SHP77 (cell line): Measurements from ENCODE around the gene EMP1.

Source experiments
- DNase-seq, 2 experiments: peaks; one replicate each; lab custom pipeline; 2025; lab: John Stamatoyannopoulos, UW

Gene EMP1

GRCh38 chr12:13222076-13222475, 25.6 kb downstream of the EMP1 start:
- peak in 1 of 2 experiments; percentile 0 for DNase-seq

GRCh38 chr12:13223179-13223804, 26.8 kb downstream of the EMP1 start:
- DNase-seq: peak; percentile 6 to 18

GRCh38 chr12:13223941-13224340, 27.4 kb downstream of the EMP1 start:
- no peak for DNase-seq

DNA sequence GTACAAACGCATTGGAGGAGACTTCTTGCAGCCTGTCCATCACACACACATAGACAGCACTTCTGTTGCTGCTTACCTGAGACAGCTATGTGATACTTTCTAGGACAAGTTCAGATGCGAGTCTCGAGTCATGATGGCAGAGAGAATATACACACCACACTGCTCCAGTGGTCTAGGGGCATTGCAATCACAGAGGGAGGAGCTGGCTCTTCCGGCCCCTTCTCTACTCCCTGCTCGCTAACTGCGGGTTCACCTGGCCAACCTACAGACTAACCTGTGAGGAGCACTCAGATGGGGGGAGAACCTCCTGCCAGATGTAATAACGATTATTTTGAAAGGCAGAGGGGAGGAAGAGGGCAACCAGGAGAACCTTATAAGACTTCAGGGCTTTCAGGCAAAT, 30.7 kb downstream of the EMP1 start:
- DNase-seq: no peak

DNA sequence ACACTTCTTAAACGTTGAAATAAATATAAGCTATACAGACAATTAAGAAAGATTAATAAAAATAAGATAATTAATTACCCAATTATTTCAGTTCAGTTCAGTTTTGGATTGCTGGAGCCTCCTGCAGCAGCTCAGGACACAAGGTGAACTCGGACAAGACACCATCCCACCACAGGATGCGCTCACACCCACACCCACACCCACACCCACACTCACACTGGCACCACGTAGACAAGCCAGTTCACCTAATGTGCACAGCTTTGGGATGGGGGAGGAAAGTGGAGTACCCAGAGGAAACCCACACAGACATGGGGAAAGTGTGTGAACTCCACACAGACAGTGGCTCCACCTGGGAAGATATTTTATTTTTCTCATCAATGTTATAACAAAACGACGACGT, 32.1 kb downstream of the EMP1 start:
- DNase-seq: no peak

DNA sequence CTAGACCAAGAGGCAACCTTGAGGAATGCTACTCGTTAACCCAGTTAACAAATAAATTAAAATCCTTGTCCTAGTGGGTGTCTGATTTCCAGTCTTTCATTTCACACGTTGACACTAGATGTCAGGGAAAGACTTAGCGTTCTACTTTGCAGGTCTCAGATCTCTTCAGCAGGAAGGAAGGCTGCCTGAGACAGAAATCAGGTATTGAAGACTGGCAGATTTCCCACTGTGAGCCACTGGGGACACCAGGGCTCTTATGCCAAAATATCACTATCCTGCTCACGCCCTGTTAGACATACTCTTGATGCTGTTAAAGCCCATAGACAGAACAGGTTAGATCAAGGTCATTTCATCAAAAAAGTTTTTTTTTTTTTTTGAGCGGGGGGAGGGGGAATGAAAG, 33.0 kb downstream of the EMP1 start:
- DNase-seq: no peak

- no peak for DNase-seq
Observed at GRCh38 chr12:13230500-13230899, 34.0 kb downstream of the EMP1 start.

DNA sequence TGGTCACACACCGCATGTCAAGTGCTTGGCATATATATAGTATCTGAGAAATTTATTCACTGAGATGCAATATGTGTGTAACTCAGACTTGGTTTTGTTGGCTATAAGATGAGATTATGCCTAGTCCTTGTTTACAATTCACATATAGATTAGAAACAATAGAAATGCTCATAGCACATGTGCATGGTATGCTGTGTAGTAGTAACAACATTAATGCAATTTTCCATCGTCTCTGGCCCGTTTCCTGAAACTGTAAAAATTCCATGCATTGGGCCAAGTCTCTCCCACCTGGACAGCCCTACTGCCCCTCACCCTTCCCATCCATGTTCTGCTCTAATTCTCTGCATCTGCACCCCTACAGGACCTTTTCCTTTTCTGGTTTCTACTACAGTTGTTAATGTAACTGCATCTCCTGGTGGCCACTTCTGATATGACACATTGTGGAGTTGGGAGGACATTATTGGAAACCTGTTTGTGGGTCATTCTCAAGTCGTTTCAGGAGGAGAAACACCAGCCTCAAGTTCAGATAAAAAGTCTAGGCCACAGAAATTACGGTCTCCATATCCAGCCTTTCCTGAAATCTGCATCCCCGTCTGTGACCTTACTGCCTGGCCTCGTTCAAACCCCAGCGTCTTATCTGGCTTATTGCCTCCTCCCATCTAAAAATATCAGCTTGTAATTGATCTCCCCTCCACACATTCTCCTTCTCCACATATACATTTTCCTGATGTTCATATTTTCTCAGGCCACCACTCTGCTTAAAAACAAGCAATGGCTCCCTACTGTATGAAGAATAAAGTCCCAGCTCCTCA, 37.5 kb downstream of the EMP1 start:
- DNase-seq: peak in 1 of 2 experiments; percentile 1

- no peak for DNase-seq
Observed at GRCh38 chr12:13238204-13238603, 41.7 kb downstream of the EMP1 start.

DNA sequence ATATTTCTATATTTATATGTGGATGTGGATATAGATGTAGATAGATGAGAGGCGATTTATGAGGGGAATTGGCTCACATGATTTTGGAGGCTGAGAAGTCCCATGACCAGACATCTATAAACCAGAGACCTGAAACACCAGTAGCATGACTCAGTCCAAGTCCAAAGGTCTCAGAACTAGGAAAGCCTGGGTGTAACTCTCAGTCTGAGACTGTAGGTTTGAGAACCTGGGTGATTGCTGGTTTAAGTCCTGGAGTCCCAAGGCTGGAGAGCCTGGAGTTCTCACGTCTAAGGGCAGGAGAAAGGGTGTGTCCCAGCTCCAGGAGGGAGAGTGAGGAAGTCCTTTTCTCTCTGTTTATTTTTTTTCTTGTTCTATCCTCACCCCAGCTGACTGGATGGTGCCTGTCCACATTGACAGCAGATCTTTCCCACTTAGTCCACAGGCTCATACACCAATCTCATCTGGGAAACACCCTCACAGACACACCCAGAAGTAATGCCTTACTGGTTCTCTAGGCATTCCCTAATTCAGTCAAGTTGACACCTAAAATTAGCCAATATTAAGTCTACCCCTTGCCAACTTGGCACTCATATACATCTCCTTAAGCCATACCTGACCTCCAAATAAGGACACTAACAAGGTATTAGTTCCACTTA, 45.4 kb downstream of the EMP1 start:
- DNase-seq: no peak

DNA sequence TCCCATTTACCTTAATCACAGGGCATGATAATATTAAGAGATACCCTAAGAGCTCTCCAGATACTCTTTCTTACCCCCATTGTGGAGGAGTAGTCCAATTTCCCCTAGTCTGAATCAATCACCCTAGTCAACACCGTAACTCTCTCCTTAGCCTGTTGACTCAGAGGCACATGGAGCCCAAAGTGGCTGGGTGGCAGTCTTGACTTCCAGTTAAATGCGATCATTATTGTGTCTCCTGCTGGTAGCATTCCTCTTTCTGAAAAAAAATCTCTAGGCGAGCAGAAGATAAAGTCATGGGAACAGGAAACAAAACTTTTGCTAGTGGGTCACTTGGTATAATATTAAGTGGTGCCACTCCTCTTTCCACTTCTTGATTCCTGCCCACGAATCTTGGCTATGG, 46.4 kb downstream of the EMP1 start:
- no peak for DNase-seq

DNA sequence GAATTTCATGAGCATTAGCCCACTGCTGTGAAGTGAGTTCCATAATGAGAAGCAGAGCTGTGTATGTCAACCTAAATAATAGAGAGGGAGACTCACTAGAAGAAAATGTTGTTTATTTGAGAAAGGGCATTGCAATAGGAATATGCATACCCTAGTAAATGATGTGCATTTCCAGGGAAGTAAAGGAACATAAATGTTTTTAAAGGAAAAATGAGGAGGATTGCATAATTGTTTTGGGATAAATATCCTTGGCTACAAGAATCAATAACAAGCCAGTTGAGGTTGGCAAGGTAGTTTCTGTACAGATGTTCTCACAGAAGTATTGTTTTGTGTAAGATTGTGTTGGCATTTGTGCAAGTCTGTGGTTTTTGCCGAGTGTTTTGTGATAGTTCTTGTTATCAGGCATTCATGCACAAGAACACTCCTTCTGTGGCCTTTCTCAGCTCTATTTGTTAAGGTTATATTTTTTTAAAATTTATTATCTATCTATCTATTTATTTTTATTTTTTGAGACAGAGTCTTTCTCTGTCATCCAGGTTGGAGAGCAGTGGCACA, 47.1 kb downstream of the EMP1 start:
- no peak for DNase-seq

DNA sequence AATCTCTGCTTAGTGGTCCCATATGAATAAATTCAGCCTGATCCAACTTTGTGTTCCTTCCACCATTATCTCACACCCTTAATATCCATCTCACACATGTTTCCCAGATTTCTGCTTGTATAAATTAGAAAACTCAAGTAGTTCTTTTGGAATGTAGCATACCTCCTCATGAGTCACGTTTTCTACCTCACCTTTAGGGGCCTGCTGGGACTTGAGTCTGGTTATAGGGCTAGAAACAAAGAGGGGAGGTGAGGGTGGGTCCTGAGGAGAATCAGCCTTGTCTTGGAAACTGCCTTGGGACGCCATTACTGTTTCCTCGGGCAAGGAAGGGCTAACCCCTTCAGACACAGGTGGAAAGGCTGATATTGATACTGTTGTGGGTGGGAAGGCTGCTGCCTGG, 51.1 kb downstream of the EMP1 start:
- no peak for DNase-seq

DNA sequence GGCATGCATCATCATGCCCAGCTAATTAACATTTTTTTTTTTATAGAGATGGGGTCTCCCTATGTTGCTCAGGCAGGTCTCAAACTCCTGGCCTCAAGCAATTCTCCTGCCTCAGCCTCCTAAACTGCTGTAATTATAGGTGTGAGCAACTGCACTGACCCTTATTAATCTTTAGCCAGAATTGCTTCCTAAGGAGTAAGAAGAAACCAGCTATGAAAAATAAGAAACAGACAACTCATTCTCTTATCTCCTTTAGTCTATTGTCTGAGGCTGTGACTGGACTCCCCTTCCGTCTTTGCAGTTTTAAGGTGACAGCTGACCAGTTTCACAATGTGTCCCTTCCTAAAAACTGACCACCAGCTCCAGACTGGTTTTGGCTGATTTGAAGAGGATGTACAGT, 52.4 kb downstream of the EMP1 start:
- no peak for DNase-seq

DNA sequence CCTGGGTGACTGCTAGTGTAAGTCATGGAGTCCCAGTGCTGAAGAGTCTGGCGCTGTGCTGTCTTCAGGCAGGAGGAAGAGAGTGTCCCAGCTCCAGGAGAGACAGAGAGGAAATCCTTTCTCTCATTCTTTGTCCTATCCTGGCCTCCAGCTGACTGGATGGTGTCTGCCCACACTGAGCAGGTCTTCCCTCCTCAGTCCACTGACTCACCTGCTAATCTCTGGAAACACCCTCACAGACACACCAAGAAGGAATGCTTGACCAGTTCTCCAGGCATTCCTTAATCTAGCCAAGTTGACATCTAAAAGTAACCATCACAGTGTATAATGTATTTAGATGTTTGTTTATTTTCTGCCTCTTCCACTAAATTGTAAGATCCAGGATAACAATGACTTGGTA, 53.9 kb downstream of the EMP1 start:
- DNase-seq: no peak

- no peak for DNase-seq
Observed at GRCh38 chr12:13251521-13251920, 55.0 kb downstream of the EMP1 start.

- DNase-seq: no peak
Observed at GRCh38 chr12:13252024-13252423, 55.5 kb downstream of the EMP1 start.

DNA sequence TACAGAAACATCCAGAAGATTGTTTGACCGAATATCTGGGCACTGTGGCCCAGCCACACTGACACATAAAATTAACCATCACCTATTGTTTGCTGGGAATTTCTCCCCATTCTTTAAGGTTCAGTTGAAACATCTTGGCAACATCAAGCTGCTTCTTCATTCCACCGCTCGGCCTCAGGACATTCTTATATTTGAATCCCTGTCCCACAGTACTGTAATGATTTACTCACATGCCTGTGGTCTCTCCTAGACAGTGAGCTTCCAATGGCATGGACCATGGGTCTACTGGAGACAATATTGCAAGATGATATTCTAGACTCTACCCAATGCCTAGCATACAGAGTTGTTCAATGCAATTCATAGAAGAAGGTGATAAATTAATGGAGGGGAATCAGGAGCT, 56.1 kb downstream of the EMP1 start:
- no peak for DNase-seq

DNA sequence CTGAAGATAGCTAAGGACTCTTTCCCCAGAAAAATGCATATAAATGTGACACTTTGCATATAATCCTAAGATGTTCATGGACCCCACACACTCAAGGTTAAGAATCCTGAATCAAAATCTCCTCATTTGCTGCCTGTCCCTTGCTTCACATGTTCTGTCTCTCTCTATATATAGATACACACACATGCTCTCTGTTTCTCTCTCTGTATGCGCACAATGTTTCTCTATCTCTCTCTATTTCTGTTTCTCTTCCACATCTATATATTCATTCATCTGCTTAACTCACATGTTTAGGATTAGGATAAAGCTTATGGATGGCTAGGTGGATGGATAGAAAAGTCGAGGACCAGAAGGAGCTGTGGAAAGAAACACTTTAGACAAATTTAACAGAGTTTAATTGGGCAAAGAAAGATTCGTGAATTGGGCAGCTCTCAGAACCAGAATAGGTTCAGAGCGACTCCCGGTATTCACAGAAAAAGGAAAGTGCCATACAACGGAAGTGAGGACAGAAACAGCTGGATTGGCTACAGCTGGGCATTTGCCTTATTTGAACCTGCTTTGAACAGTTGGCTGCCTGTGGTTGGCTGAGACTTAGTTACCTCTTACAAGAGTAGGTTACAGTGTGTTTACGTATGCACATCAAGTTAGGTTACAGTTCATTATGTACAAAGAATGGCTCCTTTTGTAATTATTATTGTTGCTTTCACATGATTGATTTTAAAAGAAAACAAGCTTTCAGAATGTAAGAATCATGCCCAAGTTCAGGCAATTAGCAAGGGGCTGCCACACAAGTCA, 57.6 kb downstream of the EMP1 start:
- DNase-seq: no peak

DNA sequence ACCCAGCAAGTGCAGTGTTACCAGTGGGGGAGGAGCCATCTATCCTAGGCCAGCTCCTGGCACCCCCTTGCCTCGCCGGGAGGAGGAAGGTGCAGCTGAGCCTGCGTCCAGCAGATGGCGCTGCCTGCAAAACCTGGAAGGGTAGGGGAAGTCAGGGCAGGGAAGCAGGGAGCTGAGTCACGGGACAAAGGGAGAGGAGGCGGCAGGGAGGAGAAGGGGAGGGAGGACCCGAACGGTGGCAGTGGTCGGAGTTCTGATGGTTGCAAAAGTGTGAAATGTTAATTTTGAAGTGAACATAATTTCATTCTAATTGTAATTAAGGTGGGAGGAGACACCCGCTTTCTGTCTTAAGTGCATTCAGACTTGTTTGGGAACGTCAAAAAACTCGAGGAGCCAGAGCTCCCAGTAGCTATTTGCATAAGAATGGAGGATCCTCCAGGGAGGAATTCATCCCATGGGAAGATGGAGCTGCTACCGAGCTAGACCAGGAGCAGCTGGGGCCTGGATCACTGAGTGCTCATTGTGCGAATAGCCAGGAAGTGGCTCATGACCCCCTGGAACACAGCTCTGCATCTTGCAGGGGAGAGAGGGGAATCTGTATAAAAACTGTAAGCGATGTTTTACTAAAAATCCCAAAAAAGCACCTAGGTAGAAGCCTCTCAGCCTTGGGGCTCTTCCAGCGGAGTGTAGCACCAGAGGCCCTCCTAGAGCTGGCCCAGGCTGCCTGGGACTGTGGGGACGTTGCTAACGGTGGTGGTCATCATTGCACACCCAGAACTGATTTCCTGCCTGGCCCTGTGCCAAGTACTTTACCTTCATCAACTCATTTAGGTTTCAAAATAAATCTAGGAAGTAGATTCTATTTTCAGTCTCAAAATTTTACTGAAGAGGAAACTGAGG, 59.5 kb downstream of the EMP1 start:
- peak; percentile 59 to 63 for DNase-seq

GRCh38 chr12:13256692-13257045, 60.1 kb downstream of the EMP1 start:
- no peak for DNase-seq
